Measurements from ENCODE around the gene NECTIN4. TPM values are rescaled to one million over a fixed set of nuclear protein-coding genes. Genes with fewer than 3 reads are reported as not detected.

NECTIN4 gene
- total and polyA plus RNA-seq, 2 of the 8 experiments (the other 6 are each of a cell fraction or from before 2014, with no cell fraction given): 0.19 to 0.71 TPM

DNA sequence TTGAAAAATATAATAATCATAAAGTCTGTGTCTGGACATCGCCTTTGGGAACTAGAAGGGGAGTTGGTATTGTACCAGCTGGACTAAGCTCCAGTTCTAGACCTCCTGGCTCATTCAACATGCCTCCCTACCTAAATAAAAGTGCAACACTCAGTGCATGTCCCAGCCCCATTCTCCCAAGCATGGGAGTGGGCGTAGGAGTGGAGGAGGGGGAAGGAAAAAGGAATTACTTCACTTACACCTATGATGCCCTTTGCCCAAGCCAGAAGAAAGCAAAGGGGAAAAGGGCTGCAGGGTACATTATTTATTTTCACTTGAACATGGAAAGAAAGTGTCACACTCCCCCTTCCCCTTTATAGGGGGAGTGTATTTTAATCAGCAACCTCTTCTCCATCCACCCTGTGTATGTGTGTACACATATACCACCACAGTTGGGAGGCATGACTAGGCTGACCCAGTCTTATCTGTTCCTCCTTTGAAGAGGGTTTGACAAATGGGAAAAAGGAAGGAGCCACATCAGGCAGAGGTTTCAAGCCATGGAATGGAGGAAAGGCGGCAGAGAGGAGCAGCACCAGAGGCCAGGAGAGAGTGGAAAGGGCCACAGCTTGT is 31.8 kb upstream of the NECTIN4 start (continued):
- TF ChIP-seq, protein P1, sequence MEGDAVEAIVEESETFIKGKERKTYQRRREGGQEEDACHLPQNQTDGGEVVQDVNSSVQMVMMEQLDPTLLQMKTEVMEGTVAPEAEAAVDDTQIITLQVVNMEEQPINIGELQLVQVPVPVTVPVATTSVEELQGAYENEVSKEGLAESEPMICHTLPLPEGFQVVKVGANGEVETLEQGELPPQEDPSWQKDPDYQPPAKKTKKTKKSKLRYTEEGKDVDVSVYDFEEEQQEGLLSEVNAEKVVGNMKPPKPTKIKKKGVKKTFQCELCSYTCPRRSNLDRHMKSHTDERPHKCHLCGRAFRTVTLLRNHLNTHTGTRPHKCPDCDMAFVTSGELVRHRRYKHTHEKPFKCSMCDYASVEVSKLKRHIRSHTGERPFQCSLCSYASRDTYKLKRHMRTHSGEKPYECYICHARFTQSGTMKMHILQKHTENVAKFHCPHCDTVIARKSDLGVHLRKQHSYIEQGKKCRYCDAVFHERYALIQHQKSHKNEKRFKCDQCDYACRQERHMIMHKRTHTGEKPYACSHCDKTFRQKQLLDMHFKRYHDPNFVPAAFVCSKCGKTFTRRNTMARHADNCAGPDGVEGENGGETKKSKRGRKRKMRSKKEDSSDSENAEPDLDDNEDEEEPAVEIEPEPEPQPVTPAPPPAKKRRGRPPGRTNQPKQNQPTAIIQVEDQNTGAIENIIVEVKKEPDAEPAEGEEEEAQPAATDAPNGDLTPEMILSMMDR (IDR thresholded peaks at IDR 0.05; ENCODE audit: control extremely low read depth in 1 of 3, insufficient read depth in 1 of 3, low read depth in 1 of 3, low read length in 3 of 3): no peak
- TF ChIP-seq EP300 (IDR thresholded peaks at IDR 0.05; ENCODE audit: borderline replicate concordance in 1 of 2, low read depth in 2 of 2, low read length in 2 of 2): no peak
- no peak for TF ChIP-seq JUN (IDR thresholded peaks at IDR 0.05; ENCODE audit: low read depth, low read length)
- TF ChIP-seq HDAC2 (IDR thresholded peaks at IDR 0.05; ENCODE audit: borderline replicate concordance in 1 of 2, low read depth in 2 of 2, low read length in 2 of 2): no peak
- TF ChIP-seq, protein P2, sequence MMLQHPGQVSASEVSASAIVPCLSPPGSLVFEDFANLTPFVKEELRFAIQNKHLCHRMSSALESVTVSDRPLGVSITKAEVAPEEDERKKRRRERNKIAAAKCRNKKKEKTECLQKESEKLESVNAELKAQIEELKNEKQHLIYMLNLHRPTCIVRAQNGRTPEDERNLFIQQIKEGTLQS (IDR thresholded peaks at IDR 0.05; ENCODE audit: insufficient read depth, low read depth, low read length): no peak
- TF ChIP-seq TBP (IDR thresholded peaks at IDR 0.05; ENCODE audit: low read depth, low read length): no peak
- no peak for TF ChIP-seq JUND (IDR thresholded peaks at IDR 0.05; ENCODE audit: low read length)
